Right renal cortex interstitium (tissue), 3 donors: ENCODE measurements around the gene PFN3. TPM values are rescaled to one million over a fixed set of nuclear protein-coding genes. Genes with fewer than 3 reads are reported as not detected.

Experiments used
- polyA plus RNA-seq, 3 donors: library from polyadenylated mRNA; unstranded; fragments of 120-200 nt; gene quantifications; one replicate each; pipeline ENCODE4 v1.2.1, GENCODE V29; 2013; ENCODE audit not compliant: insufficient read length in 3 of 3

Gene PFN3
- polyA plus RNA-seq, 3 donors, result 0.47 to 0.72 (median 0.67) TPM

Other genes with a start within 250 kb of the PFN3 start
- 10 to 100 TPM; 22.9 to 30.9 (median 25.7) TPM for gene RAB24, start 96.9 kb downstream of the PFN3 start, polyA plus RNA-seq
- 100 to 1,000 TPM; 105 to 139 (median 112) TPM for gene PRELID1, start 96.9 kb downstream of the PFN3 start, polyA plus RNA-seq
- 10 to 100 TPM in 2 of 3 donors, 1 to 10 TPM in 1; 9.8 to 11.4 (median 10.5) TPM for gene MXD3, start 88.8 kb downstream of the PFN3 start, polyA plus RNA-seq
- 100 to 1,000 TPM; 128 to 136 (median 131) TPM for gene LMAN2, start 49.0 kb downstream of the PFN3 start, polyA plus RNA-seq
- gene RGS14, start 42.7 kb downstream of the PFN3 start, polyA plus RNA-seq, result 10 to 100 TPM; 10.5 to 15.8 (median 11.8) TPM
- 100 to 1,000 TPM; 118 to 190 (median 157) TPM for gene SLC34A1, start 16.2 kb downstream of the PFN3 start, polyA plus RNA-seq
- gene F12, start 8.9 kb upstream of the PFN3 start, polyA plus RNA-seq, result 1 to 10 TPM; 3.5 to 6.4 (median 4.6) TPM
- 10 to 100 TPM; 20.3 to 26.2 (median 23.3) TPM for gene GRK6, start 26.0 kb upstream of the PFN3 start, polyA plus RNA-seq
- gene PRR7, start 46.2 kb upstream of the PFN3 start, polyA plus RNA-seq, result 1 to 10 TPM in 1 of 3 donors, under 1 TPM in 2; 0.95 to 1.1 (median 0.97) TPM
- gene DBN1, start 73.0 kb upstream of the PFN3 start, polyA plus RNA-seq, result 100 to 1,000 TPM; 171 to 177 (median 175) TPM
- 10 to 100 TPM; 62.4 to 72.7 (median 69.0) TPM for gene PDLIM7, start 96.9 kb upstream of the PFN3 start, polyA plus RNA-seq
- 1 to 10 TPM; 3.3 to 4.3 (median 3.8) TPM for gene DOK3, start 109.2 kb upstream of the PFN3 start, polyA plus RNA-seq
- 100 to 1,000 TPM in 1 of 3 donors, 10 to 100 TPM in 2; 93.0 to 105 (median 96.6) TPM for gene DDX41, start 116.3 kb upstream of the PFN3 start, polyA plus RNA-seq
- gene FAM193B, start 153.9 kb upstream of the PFN3 start, polyA plus RNA-seq, result 10 to 100 TPM; 60.9 to 65.2 (median 61.1) TPM
- 100 to 1,000 TPM; 150 to 186 (median 177) TPM for gene TMED9, start 191.5 kb upstream of the PFN3 start, polyA plus RNA-seq
- 10 to 100 TPM; 19.3 to 20.4 (median 20.3) TPM for gene B4GALT7, start 199.5 kb upstream of the PFN3 start, polyA plus RNA-seq